Progenitor cell of endocrine pancreas (in vitro differentiated cells): ENCODE measurements around the gene TMEM151A. TPM values are rescaled to one million over a fixed set of nuclear protein-coding genes. Genes with fewer than 3 reads are reported as not detected.

ENCODE experiments used
- DNase-seq: peaks from one replicate; pipeline ENCODE4 v3.0.0; 2021; ENCODE audit warnings: low spot score; ENCODE audit not compliant: unreplicated experiment
- H3K27ac Mint-ChIP-seq: 2 replicates; pipeline ENCODE4 v1.8.0; 2021; ENCODE audit warnings: mild to moderate bottlenecking, moderate library complexity, mixed read lengths
- H3K27me3 Mint-ChIP-seq: 2 replicates; pipeline ENCODE4 v1.8.0; 2021; ENCODE audit warnings: mixed read lengths
- H3K36me3 Mint-ChIP-seq: 2 replicates; pipeline ENCODE4 v1.8.0; 2022; ENCODE audit warnings: mixed read lengths; ENCODE audit not compliant: insufficient read depth
- H3K4me1 Mint-ChIP-seq: 2 replicates; pipeline ENCODE4 v1.8.0; 2021; ENCODE audit warnings: low read depth, mixed read lengths
- H3K4me3 Mint-ChIP-seq: 2 replicates; pipeline ENCODE4 v1.8.0; 2021; ENCODE audit warnings: low read depth, mild to moderate bottlenecking, moderate library complexity, mixed read lengths
- H3K9me3 Mint-ChIP-seq: 2 replicates; pipeline ENCODE4 v1.8.0; 2021; ENCODE audit warnings: low read depth, mixed read lengths
- CTCF ChIP-seq: fragments of 200-600 bp; sonication (generic); IDR thresholded peaks from one replicate; pipeline ENCODE4 v1.5.0; 2021; ENCODE audit warnings: antibody characterized with exemption, mild to moderate bottlenecking; ENCODE audit not compliant: unreplicated experiment
- total RNA-seq: library from RNA; stranded (reverse); gene quantifications from 2 replicates; pipeline ENCODE4 v1.2.1, GENCODE V29; 2021

Gene TMEM151A
- total RNA-seq, 1 donor from 2014 or later: 0.57 TPM

- H3K36me3 Mint-ChIP-seq: peaks cover 4% of the 10 kb centered on the region
- DNase-seq: no peak
- TF ChIP-seq CTCF: no peak
- no peaks in the 10 kb centered on the region for H3K9me3 Mint-ChIP-seq
- no peak overlapping the region for H3K4me3 Mint-ChIP-seq
- H3K4me1 Mint-ChIP-seq: peaks cover 27% of the 10 kb centered on the region
- no peaks in the 10 kb centered on the region for H3K27me3 Mint-ChIP-seq
- H3K27ac Mint-ChIP-seq: no peak overlapping the region
These were observed 49.9 kb downstream of the TMEM151A start for GRCh38 chr11:66341502-66342126.

- no peaks in the 10 kb centered on the region for H3K9me3 Mint-ChIP-seq
These were observed 51.5 kb downstream of the TMEM151A start for GRCh38 chr11:66343176-66343575.

GRCh38 chr11:66344550-66345315 lies 53.0 kb downstream of the TMEM151A start, which contains the start of gene BRMS1:
Gene BRMS1, minus strand, starts transcription at chr11:66345104. Its CDS starts 2,870 bp downstream, at chr11:66342234.
- peaks cover 3% of the 10 kb centered on the region for H3K36me3 Mint-ChIP-seq
- peak within 1 kb of the TSS; percentile 96 for H3K27ac Mint-ChIP-seq
- DNase-seq: peak; percentile 89
- peaks cover 35% of the 10 kb centered on the region for H3K4me1 Mint-ChIP-seq
- no peaks in the 10 kb centered on the region for H3K9me3 Mint-ChIP-seq
- TF ChIP-seq CTCF: peak; percentile 26
- H3K4me3 Mint-ChIP-seq: peak within 1 kb of the TSS; percentile 96
- H3K27me3 Mint-ChIP-seq: no peaks in the 10 kb centered on the region

More at GRCh38 chr11:66343176-66343575, 51.5 kb downstream of the TMEM151A start:
- peaks cover 31% of the 10 kb centered on the region for H3K4me1 Mint-ChIP-seq
- TF ChIP-seq CTCF: no peak
- H3K36me3 Mint-ChIP-seq: peaks cover 5% of the 10 kb centered on the region
- DNase-seq: no peak
- no peaks in the 10 kb centered on the region for H3K27me3 Mint-ChIP-seq
- H3K4me3 Mint-ChIP-seq: peak overlapping the region; percentile 96
- peak overlapping the region; percentile 67 for H3K27ac Mint-ChIP-seq

- Mint-ChIP-seq H3K4me1 (peaks cover 35% of the 10 kb centered on the region), H3K27me3 (no peaks in the 10 kb centered on the region), H3K36me3 (peaks cover 3% of the 10 kb centered on the region), H3K4me3 (peak overlapping the region; percentile 96), H3K9me3 (no peaks in the 10 kb centered on the region), H3K27ac (peak overlapping the region; percentile 96)
- DNase-seq: no peak
- TF ChIP-seq CTCF: no peak
These were observed 53.6 kb downstream of the TMEM151A start for GRCh38 chr11:66345316-66345649.

Other genes with a start within 250 kb of the TMEM151A start
- gene GAL3ST3, start 242.7 kb upstream of the TMEM151A start, total RNA-seq: 3.9 and 4.8 TPM in 2 replicates
- gene SF3B2, start 239.5 kb upstream of the TMEM151A start, total RNA-seq: 211 and 216 TPM in 2 replicates
- gene PACS1, start 221.6 kb upstream of the TMEM151A start, total RNA-seq: 68.3 and 72.3 TPM in 2 replicates
- 69.8 and 70.9 TPM in 2 replicates for gene KLC2, start 34.2 kb upstream of the TMEM151A start, total RNA-seq
- gene RAB1B, start 23.3 kb upstream of the TMEM151A start, total RNA-seq: 100 and 102 TPM in 2 replicates
- gene CNIH2, start 13.7 kb upstream of the TMEM151A start, total RNA-seq: 21.3 and 21.7 TPM in 2 replicates
- gene YIF1A, start 2.8 kb upstream of the TMEM151A start, total RNA-seq: 61.7 and 64.6 TPM in 2 replicates
- 0.22 and 0.67 TPM in 2 replicates for gene CD248, start 25.1 kb downstream of the TMEM151A start, total RNA-seq
- 1.5 and 2.3 TPM in 2 replicates for gene RIN1, start 44.5 kb downstream of the TMEM151A start, total RNA-seq
- 38.1 and 38.3 TPM in 2 replicates for gene BRMS1, start 53.2 kb downstream of the TMEM151A start, total RNA-seq
- gene B4GAT1, start 55.7 kb downstream of the TMEM151A start, total RNA-seq: 25.9 and 28.7 TPM in 2 replicates
- 35.6 and 38.2 TPM in 2 replicates for gene SLC29A2, start 79.9 kb downstream of the TMEM151A start, total RNA-seq
- gene NPAS4, start 129.1 kb downstream of the TMEM151A start, total RNA-seq: not detected in 2 replicates
- gene MRPL11, start 147.0 kb downstream of the TMEM151A start, total RNA-seq: 54.3 and 59.1 TPM in 2 replicates
- gene PELI3, start 175.0 kb downstream of the TMEM151A start, total RNA-seq: 16.9 and 17.8 TPM in 2 replicates
- gene DPP3, start 188.5 kb downstream of the TMEM151A start, total RNA-seq: 78.7 and 79.7 TPM in 2 replicates
- gene BBS1, start 218.7 kb downstream of the TMEM151A start, total RNA-seq: 75.4 and 80.3 TPM in 2 replicates